HFF-Myc (cell line): Measurements from ENCODE around the gene LRRC17.

Source experiments
- DNase-seq: peaks from one replicate; pipeline ENCODE4 v3.0.0-alpha.2; 2011; ENCODE audit warnings: low read depth; ENCODE audit errors: extremely low read depth
- H3K4me3 ChIP-seq: replicated peaks from 2 replicates; pipeline ENCODE4 v1.5.1; 2011; ENCODE audit warnings: low read depth, mild to moderate bottlenecking, control low read depth, low read length
- TF ChIP-seq, protein P1 (sequence below): IDR thresholded peaks from 2 replicates; pipeline ENCODE4 v1.5.1; 2012; ENCODE audit warnings: mild to moderate bottlenecking, low read depth, low read length, control low read depth; ENCODE audit errors: missing control alignments

The LRRC17 gene

DNA sequence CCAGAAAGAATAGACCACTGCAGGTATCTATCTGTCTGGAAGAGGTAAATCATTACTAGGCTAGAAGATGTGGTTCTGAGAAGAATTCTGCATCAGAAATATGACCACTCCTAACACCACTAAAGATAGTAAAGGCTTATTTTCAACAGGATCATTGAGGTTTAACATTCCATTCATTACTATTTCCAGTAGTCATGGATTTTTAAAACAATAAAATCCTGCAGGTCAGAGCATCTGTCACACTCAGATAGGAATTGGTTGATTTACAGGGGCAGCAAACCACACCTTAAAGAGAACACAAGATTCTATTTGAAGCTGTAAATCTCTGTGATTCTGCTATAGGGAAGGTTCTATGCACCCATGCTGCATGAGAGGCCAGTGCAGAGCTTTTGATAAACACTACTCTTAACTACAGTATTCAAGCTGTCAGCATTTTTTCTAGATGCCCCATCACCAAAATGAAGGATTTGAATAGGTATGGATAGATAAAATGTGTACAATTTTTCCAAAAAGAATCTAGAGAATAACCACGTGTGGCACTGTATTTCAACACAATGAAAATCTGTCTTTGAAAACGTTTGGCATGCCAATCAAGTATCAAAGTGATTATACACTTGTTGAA is 14.6 kb downstream of the LRRC17 start:
- TF ChIP-seq, protein P1, sequence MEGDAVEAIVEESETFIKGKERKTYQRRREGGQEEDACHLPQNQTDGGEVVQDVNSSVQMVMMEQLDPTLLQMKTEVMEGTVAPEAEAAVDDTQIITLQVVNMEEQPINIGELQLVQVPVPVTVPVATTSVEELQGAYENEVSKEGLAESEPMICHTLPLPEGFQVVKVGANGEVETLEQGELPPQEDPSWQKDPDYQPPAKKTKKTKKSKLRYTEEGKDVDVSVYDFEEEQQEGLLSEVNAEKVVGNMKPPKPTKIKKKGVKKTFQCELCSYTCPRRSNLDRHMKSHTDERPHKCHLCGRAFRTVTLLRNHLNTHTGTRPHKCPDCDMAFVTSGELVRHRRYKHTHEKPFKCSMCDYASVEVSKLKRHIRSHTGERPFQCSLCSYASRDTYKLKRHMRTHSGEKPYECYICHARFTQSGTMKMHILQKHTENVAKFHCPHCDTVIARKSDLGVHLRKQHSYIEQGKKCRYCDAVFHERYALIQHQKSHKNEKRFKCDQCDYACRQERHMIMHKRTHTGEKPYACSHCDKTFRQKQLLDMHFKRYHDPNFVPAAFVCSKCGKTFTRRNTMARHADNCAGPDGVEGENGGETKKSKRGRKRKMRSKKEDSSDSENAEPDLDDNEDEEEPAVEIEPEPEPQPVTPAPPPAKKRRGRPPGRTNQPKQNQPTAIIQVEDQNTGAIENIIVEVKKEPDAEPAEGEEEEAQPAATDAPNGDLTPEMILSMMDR = no peak
- no peak for DNase-seq
- H3K4me3 ChIP-seq = no peak overlapping the region

- DNase-seq = no peak
- TF ChIP-seq, protein P1 = no peak
Observed at GRCh38 chr7:102931757-102932156, 19.0 kb downstream of the LRRC17 start.

DNA sequence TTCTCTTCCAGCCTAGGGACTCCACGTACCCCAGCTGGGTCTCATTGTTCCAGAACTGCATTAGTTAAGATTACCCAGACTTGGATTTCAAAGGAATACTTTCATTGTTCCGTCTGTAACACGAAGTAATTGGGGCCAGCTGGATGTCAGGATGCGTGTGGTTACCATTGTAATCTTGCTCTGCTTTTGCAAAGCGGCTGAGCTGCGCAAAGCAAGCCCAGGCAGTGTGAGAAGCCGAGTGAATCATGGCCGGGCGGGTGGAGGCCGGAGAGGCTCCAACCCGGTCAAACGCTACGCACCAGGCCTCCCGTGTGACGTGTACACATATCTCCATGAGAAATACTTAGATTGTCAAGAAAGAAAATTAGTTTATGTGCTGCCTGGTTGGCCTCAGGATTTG is 21.0 kb downstream of the LRRC17 start:
- TF ChIP-seq, protein P1 = no peak
- no peak overlapping the region for H3K4me3 ChIP-seq
- DNase-seq = peak; percentile 94

More at GRCh38 chr7:102931757-102932156, 19.0 kb downstream of the LRRC17 start:
- H3K4me3 ChIP-seq = no peak overlapping the region

DNA sequence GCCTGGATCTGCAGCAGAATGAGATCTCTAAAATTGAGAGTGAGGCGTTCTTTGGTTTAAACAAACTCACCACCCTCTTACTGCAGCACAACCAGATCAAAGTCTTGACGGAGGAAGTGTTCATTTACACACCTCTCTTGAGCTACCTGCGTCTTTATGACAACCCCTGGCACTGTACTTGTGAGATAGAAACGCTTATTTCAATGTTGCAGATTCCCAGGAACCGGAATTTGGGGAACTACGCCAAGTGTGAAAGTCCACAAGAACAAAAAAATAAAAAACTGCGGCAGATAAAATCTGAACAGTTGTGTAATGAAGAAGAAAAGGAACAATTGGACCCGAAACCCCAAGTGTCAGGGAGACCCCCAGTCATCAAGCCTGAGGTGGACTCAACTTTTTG is 21.4 kb downstream of the LRRC17 start:
- TF ChIP-seq, protein P1 = no peak
- H3K4me3 ChIP-seq = no peak overlapping the region; the same call in 1 of the 2 replicates
- DNase-seq = no peak

DNA sequence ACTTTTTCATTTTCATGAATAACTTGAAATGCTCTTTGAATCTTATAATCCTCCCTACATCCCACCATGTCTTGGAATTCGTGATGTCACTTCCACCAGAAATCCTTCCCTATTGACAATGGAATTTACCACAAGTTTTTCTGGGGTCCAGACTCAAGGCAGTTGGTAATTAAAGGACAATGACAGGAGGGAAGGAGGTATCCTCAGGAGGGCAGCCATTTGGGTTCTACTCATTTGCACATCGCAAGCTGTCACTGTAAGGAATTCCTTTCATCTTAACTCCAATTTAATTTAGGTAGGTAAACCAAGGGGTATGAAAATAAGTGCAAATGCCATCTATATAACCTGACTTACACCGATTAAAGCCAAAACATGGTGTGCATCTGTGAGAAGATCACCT is 21.9 kb downstream of the LRRC17 start:
- TF ChIP-seq, protein P1 = no peak
- no peak overlapping the region for H3K4me3 ChIP-seq

DNA sequence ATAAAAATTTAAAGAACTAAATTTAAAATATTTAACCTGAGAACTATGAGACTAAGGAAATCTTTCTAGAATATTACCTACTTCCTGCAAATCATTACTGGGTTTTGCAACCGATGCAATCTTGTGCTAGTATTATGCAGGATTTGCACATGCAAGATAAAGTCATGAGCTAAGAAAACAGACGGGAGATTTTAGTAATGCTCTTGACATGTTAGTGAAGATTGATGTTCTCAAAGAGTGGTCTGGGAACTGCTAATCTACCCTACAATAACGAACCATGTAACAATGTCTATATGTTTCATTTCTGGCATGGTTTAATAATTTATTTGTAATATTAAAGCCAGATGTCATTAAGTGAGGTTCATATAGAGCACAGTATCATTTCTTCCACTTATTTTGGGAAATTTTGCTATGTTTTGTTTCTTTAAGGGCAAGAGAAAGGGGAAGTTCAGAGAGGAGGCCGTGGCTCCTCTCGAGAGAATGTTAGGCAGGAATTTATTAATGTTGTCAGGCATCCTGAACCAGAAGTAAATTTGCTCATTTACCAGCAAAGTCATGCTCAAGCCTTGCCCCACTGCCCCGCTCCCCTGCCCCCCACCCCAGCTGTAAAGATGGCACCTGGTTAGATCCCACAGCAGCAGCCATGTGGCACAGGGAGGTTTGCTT is 22.8 kb downstream of the LRRC17 start:
- H3K4me3 ChIP-seq = no peak overlapping the region
- TF ChIP-seq, protein P1 = no peak
- no peak for DNase-seq

More for the DNA sequence above, 21.9 kb downstream of the LRRC17 start:
- no peak for DNase-seq
